Activated CD4-positive, alpha-beta T cell treated with anti-CD3 and anti-CD28 coated beads, Interleukin-10, Interleukin-2, amounts not matched to agents 100 ng/mL and 50 ng/mL, durations not matched to agents 16 hours and 8 hours (primary cell): ENCODE measurements around the gene SLC38A3.
"Not testable (repeated sequence)": the region's sequence is repeated elsewhere in the genome, so short reads cannot be mapped to it uniquely, and the experiment has no call there.

Source experiments
- DNase-seq: peaks from one replicate; pipeline ENCODE4 v3.0.0-alpha.2; 2020

Gene SLC38A3

DNA sequence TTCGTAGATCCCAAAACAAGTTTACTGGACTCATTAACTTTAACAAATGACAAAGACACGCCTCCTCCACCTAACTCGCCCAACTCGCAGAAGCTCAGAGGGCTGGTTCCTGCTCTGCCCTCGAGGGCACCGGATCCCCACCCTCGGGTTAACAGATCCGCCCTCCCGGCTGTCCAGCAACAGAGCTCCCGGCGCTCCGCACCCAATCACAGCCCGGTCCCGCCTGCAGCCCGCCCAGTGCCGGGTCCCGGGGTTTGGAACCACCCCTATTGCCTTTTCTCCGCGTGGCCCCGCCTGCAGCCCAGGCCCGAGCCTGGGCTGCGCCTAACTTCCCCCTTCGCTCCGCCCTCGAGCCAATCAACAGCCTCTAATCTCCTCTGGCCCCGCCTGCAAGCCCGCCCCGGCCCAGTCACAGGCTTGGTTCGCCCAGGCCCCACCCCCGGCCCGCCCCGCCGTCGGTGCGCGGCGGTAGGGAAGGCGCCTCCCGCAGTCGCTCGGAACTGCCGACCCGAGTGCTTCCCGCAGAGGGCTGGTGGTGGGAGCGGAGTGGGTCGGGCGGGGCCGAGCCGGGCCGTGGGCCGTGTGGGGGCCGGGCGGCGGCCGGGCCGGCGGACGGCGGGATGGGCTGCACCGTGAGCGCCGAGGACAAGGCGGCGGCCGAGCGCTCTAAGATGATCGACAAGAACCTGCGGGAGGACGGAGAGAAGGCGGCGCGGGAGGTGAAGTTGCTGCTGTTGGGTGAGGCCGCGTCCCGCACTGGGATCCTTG lies 30.8 kb downstream of the SLC38A3 start, which contains the start of gene GNAI2:
Gene GNAI2 (plus strand): TSS at position 489 of the 768 bp plus-strand sequence. CDS start 132 bp downstream, at position 621.
- peak; percentile 99 for DNase-seq

DNA sequence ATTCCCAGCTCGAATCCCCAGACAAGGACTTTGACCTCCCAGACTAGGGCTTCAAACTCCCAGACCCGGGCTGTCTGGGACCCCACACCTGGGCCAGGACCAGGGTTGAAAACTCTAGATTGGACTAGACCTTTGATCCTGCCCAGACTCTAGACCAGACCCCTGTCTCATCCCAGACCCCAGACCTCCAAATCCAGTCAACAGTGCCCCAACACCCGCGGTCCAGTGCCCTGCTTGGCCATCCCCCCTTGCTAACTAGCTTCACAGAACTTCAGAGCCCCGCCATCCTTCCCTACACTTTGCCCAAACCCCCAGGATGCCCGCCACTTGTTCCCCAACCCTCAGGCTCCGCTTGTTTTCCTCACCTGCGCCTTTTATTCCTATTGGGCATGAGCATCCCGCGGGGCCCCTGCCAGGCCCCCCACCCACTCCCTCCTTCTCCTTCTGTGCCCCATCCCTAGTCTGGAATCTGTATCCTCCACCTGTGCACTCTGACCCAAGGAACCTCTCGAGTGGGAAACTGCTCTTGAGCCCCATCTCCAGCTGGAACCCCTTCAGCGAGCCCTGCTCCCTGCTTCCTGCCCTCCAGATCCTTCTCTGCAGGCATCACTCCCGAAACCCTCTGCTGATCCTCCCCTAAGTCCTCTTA lies 31.5 kb downstream of the SLC38A3 start:
- DNase-seq: no peak

DNA sequence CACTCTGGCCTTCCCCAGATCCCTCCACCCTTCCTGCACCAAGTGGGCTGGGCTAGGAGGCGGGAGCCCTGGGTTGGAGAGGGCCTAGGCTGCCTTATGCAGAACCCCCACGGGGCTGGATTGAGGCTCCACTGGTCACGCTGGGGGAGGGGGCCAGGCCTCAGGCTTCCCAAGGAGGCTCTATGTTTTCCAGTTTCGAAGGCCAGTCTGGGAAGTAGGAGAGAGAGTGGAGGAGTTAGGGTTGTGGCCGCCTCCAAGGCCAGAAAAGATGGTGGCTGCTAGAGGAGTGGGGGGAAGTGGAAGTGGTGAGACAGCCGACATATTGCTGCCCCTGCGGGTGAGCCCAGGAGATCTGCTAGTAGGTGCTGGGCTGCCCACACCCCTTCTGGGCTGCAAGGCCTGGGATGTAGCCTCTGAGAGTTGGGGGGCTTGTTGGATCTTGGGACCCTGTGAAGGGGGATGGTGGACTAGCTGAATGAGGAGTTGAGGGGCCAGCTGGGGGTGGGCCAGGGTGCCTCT lies 32.1 kb downstream of the SLC38A3 start:
- peak; percentile 55 for DNase-seq

DNA sequence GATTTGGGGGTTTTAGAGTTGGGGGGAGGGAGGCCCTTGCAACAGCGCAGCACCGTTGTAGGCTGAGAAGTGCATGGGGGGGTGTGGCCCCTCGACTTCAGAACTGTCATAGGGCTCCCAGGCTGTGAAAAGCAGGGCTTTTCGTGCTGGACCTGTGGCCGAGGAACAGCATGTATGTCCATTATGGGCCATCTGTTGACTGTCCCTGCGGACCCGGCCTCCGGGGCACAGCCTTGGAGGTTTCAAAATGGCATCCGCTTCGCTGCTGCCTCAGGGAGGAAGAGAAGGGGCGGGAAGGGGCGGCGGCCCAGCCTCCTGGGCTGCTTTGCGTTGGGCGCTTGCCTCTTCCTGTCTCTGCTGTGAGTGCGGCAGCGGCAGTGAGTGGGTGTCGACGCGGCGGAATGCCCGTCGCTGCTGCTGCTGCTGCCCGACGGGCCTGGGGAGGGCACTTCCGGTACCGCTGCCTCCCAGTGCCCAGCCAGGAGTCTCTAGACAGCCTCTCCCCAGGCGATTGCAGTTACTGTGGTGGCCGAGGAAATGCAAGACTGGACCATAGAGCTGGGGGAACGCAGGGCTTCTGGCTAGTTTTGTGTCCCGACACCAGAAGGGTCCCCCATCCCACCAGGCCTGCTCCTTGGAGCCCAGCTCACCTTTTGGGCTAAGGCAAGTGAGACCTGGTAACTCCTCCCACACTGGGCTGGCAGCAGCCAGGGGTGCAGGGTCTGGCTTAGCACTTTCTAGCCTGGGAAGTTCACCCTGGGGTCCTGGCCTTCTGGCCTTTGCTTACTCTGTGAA lies 32.9 kb downstream of the SLC38A3 start:
- peak; percentile 95 for DNase-seq

DNA sequence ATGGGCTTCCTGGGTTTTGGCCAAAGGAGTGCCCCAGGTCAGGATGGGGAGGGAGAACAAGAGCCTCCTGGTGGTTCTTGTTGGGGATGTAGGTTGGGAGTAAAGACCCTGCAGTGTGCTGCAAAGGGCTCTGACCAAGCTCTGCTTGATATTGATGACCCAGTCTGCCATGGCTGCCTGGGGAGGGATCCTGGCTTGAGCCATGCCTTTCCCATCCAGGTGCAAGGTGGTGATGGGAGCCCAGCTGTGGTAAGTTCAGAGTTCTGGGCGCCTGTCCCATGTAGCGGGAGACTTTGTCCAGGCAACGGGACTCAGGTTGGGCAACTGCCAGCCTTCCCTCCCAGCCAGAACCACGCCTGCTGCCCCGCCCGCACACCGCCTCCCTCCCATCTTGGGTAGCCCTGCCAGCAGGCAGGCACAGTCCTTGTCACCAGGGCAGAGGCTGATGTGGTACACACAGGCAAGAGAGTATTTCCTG lies 33.5 kb downstream of the SLC38A3 start:
- DNase-seq: peak; percentile 52

DNA sequence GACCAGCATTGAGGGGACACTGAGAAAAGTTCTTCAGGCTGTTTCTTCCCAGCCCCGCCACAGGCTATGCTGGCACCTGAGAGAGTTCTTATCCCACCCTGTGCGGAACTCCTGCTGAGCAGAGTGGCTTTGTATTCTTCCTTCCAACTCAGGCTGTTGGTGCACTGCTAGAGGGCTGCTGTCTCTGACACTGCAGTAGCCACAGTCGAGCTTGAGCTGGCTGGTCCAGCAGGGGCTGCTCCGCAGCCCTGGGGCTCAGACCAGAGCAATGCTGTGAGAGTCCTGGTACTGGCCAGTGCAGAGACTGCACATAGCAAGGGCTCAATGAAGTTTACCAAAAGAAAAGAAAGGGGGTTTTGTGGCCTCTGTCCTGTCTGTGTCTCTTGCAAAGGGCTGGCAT lies 34.6 kb downstream of the SLC38A3 start:
- no peak for DNase-seq

DNA sequence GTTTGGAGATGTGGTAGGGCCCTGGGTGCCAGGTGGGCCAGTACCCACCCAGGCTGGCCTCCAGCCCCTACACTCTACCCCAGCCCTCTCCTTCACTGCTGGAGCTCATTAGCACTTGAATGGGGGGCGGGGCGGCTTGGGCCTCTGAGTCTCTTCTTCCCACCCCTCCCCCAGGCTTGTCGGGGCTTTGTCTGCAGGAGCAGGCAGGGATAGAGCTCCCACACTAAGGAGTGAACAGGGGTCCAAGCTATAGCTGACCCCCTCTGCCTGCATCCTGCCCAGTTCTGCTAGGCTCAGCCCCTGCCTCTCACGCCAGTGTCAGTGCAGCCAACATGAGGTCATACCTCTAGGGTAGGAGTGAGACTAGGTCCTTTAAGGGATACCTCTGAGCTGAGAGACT lies 36.1 kb downstream of the SLC38A3 start:
- no peak for DNase-seq

DNA sequence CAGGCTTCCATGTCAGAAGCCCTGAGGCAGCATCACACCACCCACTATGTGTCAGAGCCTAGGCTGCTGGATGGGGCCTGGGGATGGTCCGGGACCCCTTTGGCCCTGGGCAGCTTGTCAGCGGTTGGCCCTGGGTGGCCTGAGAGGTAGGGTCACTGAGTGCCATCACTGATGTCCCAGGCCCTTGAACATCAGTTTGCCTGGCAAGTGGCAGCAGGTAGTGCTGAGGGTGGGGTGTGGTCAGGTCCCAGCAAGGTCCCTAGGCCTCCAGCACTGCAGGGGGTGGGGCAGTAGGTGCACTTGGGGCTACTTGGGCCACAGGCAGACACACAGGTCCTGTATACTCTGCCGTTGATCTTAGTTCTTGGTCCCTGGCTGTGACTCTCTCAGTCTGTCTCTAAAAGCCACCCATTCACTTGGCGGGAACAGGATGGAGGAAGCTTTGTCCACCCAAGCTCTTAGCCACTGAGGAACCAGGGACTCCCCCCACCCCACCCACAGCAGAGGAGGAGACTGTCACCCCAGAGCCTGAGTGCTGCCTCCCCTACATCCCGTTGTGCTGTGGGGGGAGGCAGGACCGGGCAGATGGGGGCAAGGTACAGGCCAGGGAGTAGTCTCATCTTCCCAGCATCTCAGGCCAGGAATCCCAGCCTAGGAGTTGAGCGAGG lies 36.8 kb downstream of the SLC38A3 start:
- DNase-seq: peak; percentile 26

DNA sequence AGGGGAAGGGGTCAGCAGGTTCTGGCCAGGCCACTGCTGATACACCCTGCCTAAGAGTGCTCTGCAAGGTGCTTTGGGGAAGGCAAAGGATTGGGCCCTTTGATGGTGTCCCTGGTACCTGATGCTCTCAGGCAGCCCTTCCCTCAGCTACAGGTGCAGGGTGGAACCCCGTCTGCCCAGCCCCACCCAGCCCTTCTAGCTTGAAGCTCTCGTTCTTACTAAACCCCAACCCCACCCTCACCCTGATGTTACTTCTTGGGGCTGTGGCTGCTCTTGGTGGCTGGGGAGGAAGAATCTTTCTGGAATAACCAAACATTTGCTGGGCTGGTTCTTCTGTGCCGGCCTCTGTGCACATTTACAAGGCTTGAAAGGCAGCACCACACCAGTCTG lies 37.3 kb downstream of the SLC38A3 start:
- peak; percentile 63 for DNase-seq

DNA sequence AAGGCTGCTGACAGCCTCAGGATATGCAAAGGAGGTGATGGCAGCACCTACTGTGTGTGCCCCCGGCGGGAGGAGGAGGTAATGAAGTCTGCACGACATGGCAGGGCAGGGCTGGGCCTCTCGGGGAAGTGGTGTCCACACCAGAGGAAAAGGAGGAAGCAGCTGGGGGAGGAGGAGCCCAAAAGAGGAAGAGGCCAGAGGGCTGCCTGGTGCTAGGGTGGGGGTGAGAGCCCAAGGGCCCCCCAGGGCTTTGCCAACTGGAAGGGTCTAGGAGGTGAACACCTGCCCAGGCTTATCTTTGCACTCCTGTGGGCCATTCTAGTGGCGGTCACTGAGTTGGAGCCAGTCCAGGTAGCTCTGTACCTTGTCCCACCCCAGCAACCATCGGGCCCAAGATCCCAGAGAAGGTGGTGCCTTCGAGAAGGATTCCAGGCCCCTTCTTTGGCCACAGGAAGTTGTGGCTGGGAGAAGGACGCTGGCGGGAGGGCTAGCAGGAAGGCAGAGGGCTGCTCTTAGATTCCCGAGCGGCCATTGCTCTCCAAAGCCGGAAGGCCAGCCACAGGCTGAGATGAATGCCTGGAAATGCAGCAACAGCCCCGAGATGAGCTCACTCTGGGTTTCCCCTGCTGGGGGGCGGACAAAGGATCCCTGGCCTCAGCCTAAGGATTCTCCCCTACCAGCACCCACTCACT lies 37.9 kb downstream of the SLC38A3 start:
- peak; percentile 61 for DNase-seq

DNA sequence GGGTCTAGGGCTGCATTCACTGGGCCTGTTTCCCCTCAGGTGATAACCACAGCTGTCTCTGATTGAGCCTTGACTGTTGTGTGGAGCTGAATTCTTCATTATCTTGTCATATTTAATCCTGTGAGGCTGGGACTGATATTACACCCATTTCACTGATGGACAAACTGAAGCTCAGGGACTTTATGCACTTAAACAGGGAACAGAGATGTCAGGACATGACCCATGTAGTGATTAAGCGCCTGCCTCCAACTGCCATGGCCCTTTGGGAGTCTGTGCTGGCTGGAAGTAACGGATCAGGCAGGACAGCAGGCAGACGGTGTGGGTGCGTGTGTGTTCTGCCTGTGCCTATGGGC lies 38.4 kb downstream of the SLC38A3 start:
- no peak for DNase-seq

DNA sequence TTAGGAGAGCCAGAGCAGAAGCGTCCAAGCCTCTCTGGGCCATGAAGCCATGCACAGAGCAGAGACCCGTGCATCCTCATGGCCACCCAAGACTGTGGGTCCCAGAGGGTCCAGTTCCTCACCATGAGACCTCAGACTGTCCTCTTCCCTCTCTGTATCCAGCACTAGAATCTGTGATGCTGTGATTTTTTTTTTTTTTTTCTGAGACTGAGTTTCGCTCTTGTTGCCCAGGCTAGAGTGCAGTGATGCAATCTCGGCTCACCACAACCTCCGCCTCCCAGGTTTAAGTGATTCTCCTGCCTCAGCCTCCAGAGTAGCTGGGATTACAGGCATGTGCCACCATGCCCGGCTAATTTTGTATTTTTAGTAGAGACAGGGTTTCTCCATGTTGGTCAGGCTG lies 39.7 kb downstream of the SLC38A3 start:
- DNase-seq: not testable (repeated sequence)

DNA sequence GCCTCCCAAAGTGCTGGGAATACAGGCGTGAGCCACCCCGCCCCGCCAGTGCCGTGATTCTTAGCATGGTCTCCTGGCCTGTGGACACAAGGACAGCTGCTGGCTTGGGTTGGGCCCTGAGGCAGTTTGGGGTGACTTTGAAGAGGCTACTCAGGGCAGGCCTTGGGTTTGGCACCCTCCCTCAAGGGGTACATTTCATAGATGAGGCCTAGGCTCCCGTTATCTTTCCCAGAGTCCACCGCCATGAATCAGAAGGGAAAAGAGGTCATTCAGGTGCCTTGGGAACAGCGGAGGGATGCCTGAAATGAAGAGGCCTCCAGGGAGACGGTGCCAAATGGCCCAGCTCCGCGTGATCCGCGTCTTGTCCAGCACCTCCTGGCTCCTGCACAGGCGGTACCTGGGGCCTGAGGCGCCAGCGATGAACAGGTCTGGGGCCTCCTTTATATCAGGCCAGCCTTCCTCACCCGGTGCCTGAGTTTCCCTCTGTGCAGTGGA lies 40.2 kb downstream of the SLC38A3 start:
- no peak for DNase-seq

DNA sequence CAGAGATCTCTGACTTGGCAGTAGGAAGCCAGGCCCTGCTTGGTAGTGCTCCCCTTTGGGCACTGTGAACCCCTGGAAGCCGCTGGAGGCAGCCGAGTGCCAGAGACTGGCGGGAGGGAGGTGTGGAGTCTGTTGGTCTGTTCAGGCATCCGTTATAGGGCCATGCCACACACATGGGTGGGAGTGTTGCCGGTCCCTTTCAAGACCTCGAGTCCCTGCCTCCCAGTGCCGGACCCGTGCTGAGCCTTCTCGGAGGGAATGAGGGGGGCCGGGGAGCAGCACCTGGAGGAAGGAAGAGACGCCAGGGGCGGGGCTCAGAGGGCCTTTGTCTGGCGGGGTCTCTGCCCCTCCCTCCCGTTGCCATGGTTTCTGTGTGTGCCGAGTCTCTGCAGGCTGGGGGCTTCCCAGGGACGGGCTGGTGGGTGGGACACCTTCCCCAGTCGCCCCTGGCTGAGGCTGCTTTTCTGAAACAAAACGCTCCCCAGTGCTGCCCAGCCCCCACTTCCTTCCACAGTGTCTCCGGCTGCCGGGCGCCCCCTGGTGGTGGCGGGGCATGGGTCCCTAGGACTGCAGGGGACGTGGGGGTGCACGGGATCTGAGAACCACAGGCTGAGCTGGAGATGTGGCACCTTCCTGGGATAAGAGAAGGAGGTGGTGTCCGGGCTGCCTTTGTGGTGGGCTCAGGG lies 40.9 kb downstream of the SLC38A3 start:
- DNase-seq: peak; percentile 93

DNA sequence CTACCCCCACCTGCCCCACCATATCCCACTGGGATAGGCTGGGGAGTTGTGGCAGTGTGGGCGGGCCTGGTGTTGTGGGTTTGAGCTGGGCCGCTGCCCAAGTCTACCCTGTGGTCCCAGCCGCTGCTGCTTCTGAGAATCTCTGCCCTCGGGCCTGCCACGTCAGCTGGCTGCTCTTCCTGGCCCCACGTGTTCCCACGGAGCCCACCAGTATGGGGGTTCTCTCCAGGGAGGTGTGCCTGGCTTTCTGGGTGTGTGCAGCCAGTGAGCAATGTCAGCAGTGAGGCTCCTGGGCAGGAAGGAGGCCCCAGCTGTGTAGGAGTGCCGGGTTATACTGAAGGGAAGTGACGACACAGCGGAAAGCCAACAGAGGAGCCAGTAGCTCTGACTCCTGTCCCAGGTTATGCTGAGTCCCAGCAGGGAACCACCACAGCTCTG lies 41.5 kb downstream of the SLC38A3 start:
- DNase-seq: peak; percentile 93

DNA sequence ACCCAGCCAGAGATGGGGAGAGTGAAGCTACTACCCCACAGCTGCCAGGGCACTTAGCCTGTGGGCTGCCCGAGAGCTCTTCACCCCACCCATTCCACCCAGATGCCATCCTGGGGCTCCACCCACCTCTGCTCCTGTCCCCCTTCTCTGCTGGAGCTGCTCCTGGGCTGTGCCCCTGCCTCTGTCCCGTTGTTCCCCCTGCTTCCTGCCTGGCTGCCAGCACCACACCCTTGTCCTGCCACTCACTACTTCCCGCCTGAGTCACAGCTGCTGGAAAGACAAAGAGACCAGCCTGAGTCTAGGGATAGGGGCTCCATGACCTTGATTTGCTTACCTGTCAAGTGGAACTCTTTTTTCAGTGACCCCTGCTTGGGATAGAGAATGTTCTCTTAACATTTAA lies 43.3 kb downstream of the SLC38A3 start:
- no peak for DNase-seq

DNA sequence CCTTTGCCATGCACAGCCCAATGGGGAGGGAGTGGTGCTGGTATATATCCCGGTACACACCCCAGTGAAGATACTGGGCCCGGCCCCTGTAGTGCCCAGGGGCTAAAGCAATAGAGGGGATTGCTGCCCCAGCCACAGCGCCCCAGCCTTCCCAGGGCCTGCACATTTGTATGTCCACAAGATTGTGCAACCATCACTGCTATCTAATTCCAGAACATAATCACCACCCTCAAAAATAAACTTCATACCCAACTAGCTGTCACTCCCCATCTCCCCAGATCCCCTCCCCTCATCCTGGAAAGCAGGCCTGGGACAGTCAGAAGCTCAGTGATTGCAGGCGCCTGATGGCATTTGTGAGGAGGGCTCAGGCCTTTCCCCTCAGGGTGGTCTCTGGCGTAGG lies 44.4 kb downstream of the SLC38A3 start:
- DNase-seq: no peak

DNA sequence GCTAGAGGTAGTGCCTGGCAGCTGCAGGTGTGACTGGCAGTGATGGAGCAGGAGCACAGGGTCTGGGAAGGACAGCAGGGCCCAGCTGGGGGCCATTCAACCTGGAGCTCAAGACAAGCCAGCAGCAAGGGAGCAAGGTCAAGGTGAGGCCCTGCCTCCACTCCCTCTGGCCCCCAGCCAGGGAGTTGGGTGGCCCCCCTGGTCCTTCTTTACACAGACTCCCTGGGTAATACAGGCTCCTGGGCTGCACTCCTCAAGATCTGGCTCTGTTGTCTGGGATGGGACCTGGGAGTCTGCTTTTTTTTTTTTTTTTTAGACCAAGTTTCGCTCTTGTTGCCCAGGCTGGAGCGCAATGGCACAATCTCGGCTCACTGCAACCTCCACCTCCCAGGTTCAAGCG lies 45.4 kb downstream of the SLC38A3 start:
- no peak for DNase-seq

DNA sequence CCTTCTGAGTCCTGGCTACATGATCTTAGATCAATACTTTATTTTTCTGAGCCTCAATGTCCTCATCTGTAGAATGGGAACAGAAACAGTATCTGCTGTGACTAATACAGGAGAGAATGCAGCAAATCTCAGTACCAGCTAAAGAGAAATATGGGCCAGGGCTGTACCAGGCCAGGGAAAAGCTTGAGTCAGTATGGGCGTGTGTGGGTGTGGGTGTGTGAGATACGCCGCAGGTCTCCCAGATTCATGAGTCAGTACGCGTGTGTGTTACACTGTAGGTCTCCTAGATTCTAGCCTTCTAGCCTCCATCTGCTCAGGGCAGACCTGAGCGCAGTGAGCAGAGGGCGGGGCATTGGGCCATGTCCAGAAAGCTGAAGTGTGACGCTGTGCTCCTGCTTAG lies 46.1 kb downstream of the SLC38A3 start:
- peak; percentile 57 for DNase-seq

DNA sequence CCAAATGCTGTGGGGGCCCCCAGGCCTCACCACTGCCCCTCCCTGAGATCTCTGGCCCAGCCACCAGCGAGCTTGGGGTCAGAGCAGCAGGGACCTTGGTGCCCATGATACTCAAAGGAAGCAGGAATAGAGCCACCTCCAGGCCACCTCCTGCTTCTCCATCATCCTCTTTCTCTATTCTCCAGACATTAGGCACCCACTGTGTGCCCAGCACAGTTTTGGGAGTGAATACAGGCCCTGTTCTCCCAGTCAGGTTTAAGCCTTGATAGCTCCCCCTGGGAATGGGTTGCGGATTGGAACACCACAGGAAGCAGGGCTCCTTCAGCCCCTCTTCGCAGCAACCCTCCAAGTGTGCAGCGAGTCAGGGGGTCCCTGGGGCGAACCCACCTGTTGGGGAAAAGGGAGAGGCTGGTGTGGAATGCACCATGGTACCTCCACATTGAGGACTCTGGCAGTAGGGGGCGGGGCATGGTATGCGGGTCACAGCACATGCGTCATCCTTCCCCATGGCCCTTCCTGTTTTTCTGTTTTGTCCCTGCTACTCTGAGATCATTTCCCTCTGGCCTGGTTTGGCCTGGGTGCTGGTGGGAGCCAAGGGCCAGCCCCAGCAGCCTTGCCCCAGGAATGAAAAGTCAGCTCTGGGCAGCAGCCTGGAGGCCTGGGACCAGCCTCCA lies 49.6 kb downstream of the SLC38A3 start:
- DNase-seq: no peak

DNA sequence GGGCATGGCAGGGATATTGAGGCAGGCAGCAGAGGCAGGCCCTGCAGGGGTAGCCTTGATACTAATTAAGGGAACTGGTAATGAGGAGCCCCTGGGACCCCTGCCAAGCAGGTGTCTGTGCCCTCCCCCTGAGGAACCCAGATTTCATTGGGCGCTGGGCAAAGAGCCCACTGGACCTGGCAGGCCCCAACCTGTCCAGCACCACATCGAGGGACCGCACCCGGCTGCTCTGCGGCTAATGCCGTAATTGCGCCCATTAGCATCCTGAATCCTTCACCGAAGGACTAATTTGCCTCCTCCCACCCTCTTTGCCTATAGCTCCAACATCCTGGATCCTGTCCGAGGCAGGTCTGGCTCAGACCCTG lies 50.2 kb downstream of the SLC38A3 start:
- DNase-seq: no peak
